Muscle layer of duodenum (tissue), 2 donors: Measurements from ENCODE around the gene CBX8.

Source experiments
- H3K27ac ChIP-seq: one replicate; pipeline ENCODE4 v1.7.0; 2013; ENCODE audit warnings: mild to moderate bottlenecking, low read length
- H3K27me3 ChIP-seq: one replicate; pipeline ENCODE4 v1.7.0; 2013; ENCODE audit warnings: low read depth, mild to moderate bottlenecking, control low read depth, low read length
- H3K36me3 ChIP-seq, 2 donors: one replicate each; pipeline ENCODE4 v1.7.0; 2013; ENCODE audit warnings: low read length in 2 of 2, control low read depth in 1 of 2, mild to moderate bottlenecking in 1 of 2; ENCODE audit not compliant: insufficient read depth in 2 of 2, control insufficient read depth in 1 of 2
- H3K4me1 ChIP-seq, 2 donors: one replicate each; pipeline ENCODE4 v1.7.0; 2013; ENCODE audit warnings: low read length in 2 of 2, mild to moderate bottlenecking in 2 of 2, control low read depth in 1 of 2, moderate library complexity in 1 of 2; ENCODE audit not compliant: insufficient read depth in 2 of 2, control insufficient read depth in 1 of 2
- H3K4me3 ChIP-seq, 2 donors: one replicate each; pipeline ENCODE4 v1.7.0; 2013; ENCODE audit warnings: low read length in 2 of 2, low read depth in 1 of 2, mild to moderate bottlenecking in 1 of 2
- H3K9me3 ChIP-seq, 2 donors: one replicate each; pipeline ENCODE4 v1.7.0; 2013; ENCODE audit warnings: low read length in 2 of 2, control low read depth in 1 of 2, mild to moderate bottlenecking in 1 of 2; ENCODE audit not compliant: control insufficient read depth in 1 of 2
- donor health status: healthy.

The CBX8 gene

GRCh38 chr17:79748295-79749099 is 48.4 kb downstream of the CBX8 start:
- Histone ChIP-seq H3K4me1 (peaks cover 0 to 14% of the 10 kb centered on the region in 2 donors), H3K27ac (no peak overlapping the region), H3K4me3 (no peak overlapping the region), H3K9me3 (no peaks in the 10 kb centered on the region), H3K27me3 (peaks cover 36% of the 10 kb centered on the region), H3K36me3 (no peaks in the 10 kb centered on the region)

DNA sequence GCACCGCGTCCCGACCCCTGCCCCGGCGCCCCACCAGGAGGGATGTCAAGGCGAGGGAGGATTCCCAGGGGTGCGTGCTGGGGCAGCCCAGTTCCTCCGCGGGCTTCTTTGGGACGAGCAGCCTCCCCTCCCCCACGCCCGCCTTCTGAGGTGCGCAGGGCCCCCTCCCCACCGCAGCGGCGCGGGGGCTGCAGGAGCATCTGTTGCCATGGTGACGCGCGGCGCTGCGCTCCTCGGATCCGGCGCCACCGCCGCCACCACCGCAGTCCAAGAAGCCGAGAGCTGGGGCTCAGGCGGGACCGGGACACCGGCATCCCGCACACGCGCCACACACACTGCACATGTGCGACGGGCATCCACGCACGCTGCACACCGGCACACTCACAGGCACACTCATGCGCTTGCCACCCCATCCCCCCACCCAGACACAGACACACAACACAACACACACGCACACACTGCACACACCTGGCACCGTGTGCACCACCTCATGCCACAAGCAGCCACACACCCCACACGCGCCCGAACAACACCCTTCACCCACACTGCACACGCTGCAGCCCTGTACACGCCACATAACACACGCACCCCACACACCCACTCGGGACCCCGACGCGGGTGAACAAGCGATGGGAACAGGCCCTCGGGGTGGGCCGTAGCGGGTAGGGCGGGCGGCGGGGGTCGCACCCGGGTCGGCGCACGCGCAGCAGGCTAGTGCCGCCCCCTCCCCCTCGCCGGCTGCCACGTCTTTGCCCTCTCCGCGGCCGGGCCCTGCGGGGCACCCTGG is 49.2 kb downstream of the CBX8 start:
- H3K9me3 ChIP-seq: no peaks in the 10 kb centered on the region
- H3K36me3 ChIP-seq: no peaks in the 10 kb centered on the region
- no peak overlapping the region for H3K27ac ChIP-seq
- peaks cover 36% of the 10 kb centered on the region for H3K27me3 ChIP-seq
- H3K4me3 ChIP-seq: no peak overlapping the region
- peaks cover 0 to 14% of the 10 kb centered on the region in 2 donors for H3K4me1 ChIP-seq

GRCh38 chr17:79746889-79747507 is 49.9 kb downstream of the CBX8 start:
- Histone ChIP-seq H3K4me1 (peaks cover 0 to 18% of the 10 kb centered on the region in 2 donors), H3K4me3 (no peak overlapping the region), H3K36me3 (no peaks in the 10 kb centered on the region), H3K27me3 (peaks cover 43% of the 10 kb centered on the region), H3K27ac (no peak overlapping the region), H3K9me3 (no peaks in the 10 kb centered on the region)

DNA sequence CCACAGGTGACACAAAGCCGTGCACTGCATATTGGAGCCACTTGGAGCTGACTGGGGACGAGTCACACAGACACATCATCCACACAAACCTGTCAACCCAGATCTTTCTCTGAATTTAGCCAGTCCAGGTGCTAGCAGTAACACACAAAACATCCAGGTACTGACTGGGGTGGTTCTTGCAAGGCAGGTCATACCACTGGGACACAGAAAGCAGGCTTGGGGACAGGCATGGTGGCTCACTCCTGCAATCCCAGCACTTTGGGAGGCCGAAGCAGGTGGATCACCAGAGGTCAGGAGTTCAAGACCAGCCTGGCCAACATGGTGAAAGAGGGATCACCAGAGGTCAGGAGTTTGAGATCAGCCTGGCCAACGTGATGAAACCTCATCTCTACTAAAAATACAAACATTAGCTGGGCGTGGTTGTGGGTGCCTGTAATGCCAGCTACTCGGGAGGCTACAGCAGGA is 51.2 kb downstream of the CBX8 start:
- no peaks in the 10 kb centered on the region for H3K9me3 ChIP-seq
- H3K27me3 ChIP-seq: peaks cover 43% of the 10 kb centered on the region
- no peak overlapping the region for H3K27ac ChIP-seq
- peaks cover 0 to 23% of the 10 kb centered on the region in 2 donors for H3K4me1 ChIP-seq
- no peak overlapping the region for H3K4me3 ChIP-seq
- H3K36me3 ChIP-seq: no peaks in the 10 kb centered on the region

DNA sequence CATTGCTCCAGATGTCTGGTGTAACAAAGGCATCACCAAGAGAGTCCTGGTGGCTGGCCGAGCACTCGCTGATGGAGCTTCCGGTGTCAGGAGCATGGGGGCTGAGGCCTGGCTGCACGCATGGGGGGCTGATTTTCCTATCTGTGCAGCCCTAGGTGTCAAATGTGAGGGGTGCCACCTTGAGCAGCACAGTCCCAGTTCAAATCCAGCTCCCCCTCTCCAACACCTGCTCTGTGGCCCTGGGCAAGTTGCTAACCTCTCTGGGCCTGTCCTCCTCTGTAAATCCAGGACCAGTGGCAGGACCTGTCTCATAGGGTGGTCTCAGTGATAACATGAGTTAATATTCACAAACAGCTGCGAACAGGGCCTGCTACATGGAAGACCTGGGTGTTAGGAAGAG is 53.3 kb downstream of the CBX8 start:
- H3K9me3 ChIP-seq: no peaks in the 10 kb centered on the region
- H3K4me1 ChIP-seq: peaks cover 0 to 22% of the 10 kb centered on the region in 2 donors
- peaks cover 34% of the 10 kb centered on the region for H3K27me3 ChIP-seq
- no peaks in the 10 kb centered on the region for H3K36me3 ChIP-seq
- no peak overlapping the region for H3K4me3 ChIP-seq
- H3K27ac ChIP-seq: no peak overlapping the region

DNA sequence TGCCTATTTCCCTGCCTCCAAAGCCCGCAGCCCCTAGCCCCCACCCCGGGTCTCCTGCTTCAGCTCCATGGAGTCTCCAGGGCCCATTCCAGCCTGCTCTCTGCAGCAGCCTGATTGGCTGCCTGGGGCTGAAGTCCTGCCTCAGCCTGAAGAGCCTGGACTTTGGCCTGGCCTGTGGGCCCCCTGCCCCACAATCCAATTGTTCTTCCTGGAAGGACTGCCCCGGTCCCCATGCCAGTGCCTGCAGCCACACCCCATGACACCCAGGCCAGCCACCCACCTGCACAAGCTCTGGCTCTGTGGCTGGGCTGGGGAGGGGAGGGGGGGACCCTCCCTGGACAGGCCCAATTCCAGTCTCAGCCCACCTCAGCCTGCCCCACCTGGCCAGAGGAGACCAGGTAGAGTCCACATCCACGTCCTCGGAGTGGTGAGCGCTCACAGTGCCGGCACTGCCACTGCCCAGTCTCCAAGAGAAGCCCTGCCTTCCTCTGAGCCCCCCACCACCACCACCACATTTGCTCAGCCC is 53.9 kb downstream of the CBX8 start:
- Histone ChIP-seq H3K27ac (no peak overlapping the region), H3K9me3 (no peaks in the 10 kb centered on the region), H3K36me3 (no peaks in the 10 kb centered on the region), H3K4me1 (peaks cover 0 to 18% of the 10 kb centered on the region in 2 donors), H3K27me3 (peaks cover 28% of the 10 kb centered on the region), H3K4me3 (no peak overlapping the region)

DNA sequence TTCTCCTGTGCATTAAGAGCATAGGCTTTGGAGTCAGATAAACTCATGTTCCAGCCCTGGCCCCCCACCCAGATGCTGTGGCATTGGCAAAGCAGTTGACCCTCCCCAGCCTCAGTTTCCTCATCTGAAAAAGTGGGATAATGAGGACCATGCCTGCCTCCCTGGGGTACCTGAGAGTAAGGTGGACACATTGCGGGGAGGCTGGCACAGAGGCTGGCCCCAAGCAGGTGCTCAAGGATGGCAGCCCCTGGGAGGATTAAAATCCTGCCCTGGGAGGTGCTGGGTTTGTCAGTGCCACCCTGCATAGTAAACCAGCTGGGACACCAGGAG is 54.3 kb downstream of the CBX8 start:
- Histone ChIP-seq H3K4me1 (peaks cover 0 to 14% of the 10 kb centered on the region in 2 donors), H3K9me3 (no peaks in the 10 kb centered on the region), H3K27ac (no peak overlapping the region), H3K4me3 (no peak overlapping the region), H3K27me3 (peaks cover 24% of the 10 kb centered on the region), H3K36me3 (no peaks in the 10 kb centered on the region)
